ENCODE results near the gene GTF3C1. TPM values are rescaled to one million over a fixed set of nuclear protein-coding genes. Genes with fewer than 3 reads are reported as not detected.

Gene GTF3C1
- polyA plus RNA-seq, 1 donor from 2014 or later, result 54.0 TPM

DNA sequence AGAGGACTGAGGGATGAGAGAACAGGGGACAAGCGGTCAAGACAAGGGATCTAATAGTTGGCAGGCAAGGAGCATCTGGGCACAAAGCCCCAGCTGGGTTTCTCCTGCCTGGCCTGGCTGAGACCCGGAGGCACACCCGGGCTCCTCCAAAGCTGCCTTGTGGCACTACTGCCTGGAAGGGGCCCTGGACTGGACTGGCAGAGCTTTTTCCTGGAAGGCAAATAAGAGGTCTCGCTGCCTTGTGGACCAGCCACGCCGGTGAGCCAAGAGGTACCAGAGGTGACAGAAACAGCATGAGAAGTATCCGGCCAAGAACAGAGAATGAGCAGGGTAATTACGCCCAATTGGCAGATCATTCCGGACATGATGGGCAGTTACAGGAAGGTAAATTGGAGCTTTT lies 64.6 kb downstream of the GTF3C1 start:
- no peak overlapping the region for H3K4me2 ChIP-seq (ENCODE audit: low read length)
- no peak overlapping the region for H3K4me3 ChIP-seq (ENCODE audit: low read length)
- TF ChIP-seq CTCF (IDR thresholded peaks at IDR 0.05; ENCODE audit: poor library complexity, severe bottlenecking) (no peak), POLR2AphosphoS5 (IDR thresholded peaks at IDR 0.05) (no peak), EP300 (conservative IDR thresholded peaks at IDR 0.05; ENCODE audit: poor library complexity, severe bottlenecking) (no peak), MXI1 (conservative IDR thresholded peaks at IDR 0.05; ENCODE audit: poor library complexity, severe bottlenecking) (no peak)
- no peaks in the 10 kb centered on the region for H3K79me2 ChIP-seq (replicated peaks; ENCODE audit: insufficient read depth, low read length)
- peaks cover 8% of the 10 kb centered on the region for H3K36me3 ChIP-seq (ENCODE audit: insufficient read depth, low read length)
- H3K27me3 ChIP-seq (ENCODE audit: insufficient read depth, low read depth, low read length), result no peaks in the 10 kb centered on the region
- H4K20me1 ChIP-seq (ENCODE audit: insufficient read depth), result no peaks in the 10 kb centered on the region
- H2AFZ ChIP-seq (ENCODE audit: low read depth, low read length), result no peak overlapping the region
- H3K9me2 ChIP-seq (ENCODE audit: insufficient read depth, low read length), result no peaks in the 10 kb centered on the region
- H3K9ac ChIP-seq (ENCODE audit: low read length), result no peak overlapping the region
- H3F3A ChIP-seq (ENCODE audit: insufficient read depth, low read length, poor library complexity, severe bottlenecking), result no peaks in the 10 kb centered on the region
- no peaks in the 10 kb centered on the region for H3K9me3 ChIP-seq (ENCODE audit: low read length)
- no peak overlapping the region for H3K27ac ChIP-seq (ENCODE audit: low read length)

- no peak overlapping the region for H2AFZ ChIP-seq (ENCODE audit: low read depth, low read length)
- no peak overlapping the region for H3K27ac ChIP-seq (ENCODE audit: low read length)
- H4K20me1 ChIP-seq (ENCODE audit: insufficient read depth), result no peaks in the 10 kb centered on the region
- H3K36me3 ChIP-seq (ENCODE audit: insufficient read depth, low read length), result peaks cover 3% of the 10 kb centered on the region
- no peak overlapping the region for H3K4me3 ChIP-seq (ENCODE audit: low read length)
- H3K4me2 ChIP-seq (ENCODE audit: low read length), result no peak overlapping the region
- TF ChIP-seq REST (IDR thresholded peaks at IDR 0.05; ENCODE audit: borderline replicate concordance) (no peak), EP300 (conservative IDR thresholded peaks at IDR 0.05; ENCODE audit: poor library complexity, severe bottlenecking) (no peak), EZH2 (IDR thresholded peaks at IDR 0.05; ENCODE audit: borderline replicate concordance, insufficient read depth, low read length, poor library complexity, severe bottlenecking) (no peak), CTCF (IDR thresholded peaks at IDR 0.05; ENCODE audit: poor library complexity, severe bottlenecking) (no peak), TAF1 (IDR thresholded peaks at IDR 0.05; ENCODE audit: low read depth) (no peak), POLR2AphosphoS5 (IDR thresholded peaks at IDR 0.05) (no peak), RAD21 (conservative IDR thresholded peaks at IDR 0.05) (no peak), SMC3 (conservative IDR thresholded peaks at IDR 0.05; ENCODE audit: poor library complexity) (no peak), MXI1 (conservative IDR thresholded peaks at IDR 0.05; ENCODE audit: poor library complexity, severe bottlenecking) (no peak)
- no peaks in the 10 kb centered on the region for H3K9me3 ChIP-seq (ENCODE audit: low read length)
- H3K79me2 ChIP-seq (replicated peaks; ENCODE audit: insufficient read depth, low read length), result no peaks in the 10 kb centered on the region
- H3K9me2 ChIP-seq (ENCODE audit: insufficient read depth, low read length), result no peaks in the 10 kb centered on the region
- no peak overlapping the region for H3K9ac ChIP-seq (ENCODE audit: low read length)
- no peaks in the 10 kb centered on the region for H3K27me3 ChIP-seq (ENCODE audit: insufficient read depth, low read depth, low read length)
- H3F3A ChIP-seq (ENCODE audit: insufficient read depth, low read length, poor library complexity, severe bottlenecking), result no peaks in the 10 kb centered on the region
Observed at GRCh38 chr16:27483624-27484023, 66.1 kb downstream of the GTF3C1 start.
